ENCODE results near the gene ITGA1.

Gene ITGA1

DNA sequence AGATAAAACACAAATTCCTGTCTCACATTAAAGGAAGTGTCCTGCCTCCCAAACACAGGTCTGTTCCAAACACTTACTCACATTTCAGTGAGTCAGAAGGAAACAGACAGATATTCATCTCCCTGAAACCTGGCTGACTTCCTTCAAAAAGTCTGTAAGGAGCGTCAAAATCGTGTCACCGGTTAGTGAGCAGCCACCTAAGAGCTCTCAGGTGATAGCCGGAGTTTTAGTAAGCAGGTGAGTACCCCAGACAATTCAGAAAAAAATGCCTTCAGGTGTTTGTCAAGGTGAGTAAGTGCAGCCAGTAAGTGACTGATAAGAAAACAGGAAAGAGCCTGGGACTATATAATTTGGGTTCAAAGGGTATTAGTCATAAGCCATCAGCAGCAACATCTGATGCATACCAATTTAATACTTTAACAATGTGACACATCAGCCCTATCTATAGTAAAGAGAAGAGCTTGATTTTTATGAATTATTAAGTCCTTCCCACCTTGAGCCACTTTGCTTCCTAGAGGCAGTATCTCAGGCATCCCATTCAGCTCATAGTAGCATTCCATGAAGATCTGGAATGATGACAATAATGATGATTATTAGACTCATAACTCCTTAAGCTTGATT, 200.1 kb downstream of the ITGA1 start:
- POLR2A ChIA-PET = interaction anchor here (0.6 to 0.7 kb wide), 2 partner anchors 39 to 122 kb away, joined by 3 to 4 read pairs; partner anchors contain the start of gene MOCS2
- DNase-seq (ENCODE audit: low read depth, low spot score) = no peak
- TF ChIP-seq, protein P1, sequence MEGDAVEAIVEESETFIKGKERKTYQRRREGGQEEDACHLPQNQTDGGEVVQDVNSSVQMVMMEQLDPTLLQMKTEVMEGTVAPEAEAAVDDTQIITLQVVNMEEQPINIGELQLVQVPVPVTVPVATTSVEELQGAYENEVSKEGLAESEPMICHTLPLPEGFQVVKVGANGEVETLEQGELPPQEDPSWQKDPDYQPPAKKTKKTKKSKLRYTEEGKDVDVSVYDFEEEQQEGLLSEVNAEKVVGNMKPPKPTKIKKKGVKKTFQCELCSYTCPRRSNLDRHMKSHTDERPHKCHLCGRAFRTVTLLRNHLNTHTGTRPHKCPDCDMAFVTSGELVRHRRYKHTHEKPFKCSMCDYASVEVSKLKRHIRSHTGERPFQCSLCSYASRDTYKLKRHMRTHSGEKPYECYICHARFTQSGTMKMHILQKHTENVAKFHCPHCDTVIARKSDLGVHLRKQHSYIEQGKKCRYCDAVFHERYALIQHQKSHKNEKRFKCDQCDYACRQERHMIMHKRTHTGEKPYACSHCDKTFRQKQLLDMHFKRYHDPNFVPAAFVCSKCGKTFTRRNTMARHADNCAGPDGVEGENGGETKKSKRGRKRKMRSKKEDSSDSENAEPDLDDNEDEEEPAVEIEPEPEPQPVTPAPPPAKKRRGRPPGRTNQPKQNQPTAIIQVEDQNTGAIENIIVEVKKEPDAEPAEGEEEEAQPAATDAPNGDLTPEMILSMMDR (IDR thresholded peaks at IDR 0.05; ENCODE audit: insufficient read depth, low read length, missing control alignments) = no peak
- H3K4me3 ChIP-seq (ENCODE audit: low read depth, low read length) = no peak overlapping the region
- CTCF ChIA-PET = interaction anchor here (1.2 to 2.1 kb wide), 5 partner anchors 9 to 72 kb away, joined by 3 to 10 read pairs (median 6); no protein-coding TSS in a partner anchor

DNA sequence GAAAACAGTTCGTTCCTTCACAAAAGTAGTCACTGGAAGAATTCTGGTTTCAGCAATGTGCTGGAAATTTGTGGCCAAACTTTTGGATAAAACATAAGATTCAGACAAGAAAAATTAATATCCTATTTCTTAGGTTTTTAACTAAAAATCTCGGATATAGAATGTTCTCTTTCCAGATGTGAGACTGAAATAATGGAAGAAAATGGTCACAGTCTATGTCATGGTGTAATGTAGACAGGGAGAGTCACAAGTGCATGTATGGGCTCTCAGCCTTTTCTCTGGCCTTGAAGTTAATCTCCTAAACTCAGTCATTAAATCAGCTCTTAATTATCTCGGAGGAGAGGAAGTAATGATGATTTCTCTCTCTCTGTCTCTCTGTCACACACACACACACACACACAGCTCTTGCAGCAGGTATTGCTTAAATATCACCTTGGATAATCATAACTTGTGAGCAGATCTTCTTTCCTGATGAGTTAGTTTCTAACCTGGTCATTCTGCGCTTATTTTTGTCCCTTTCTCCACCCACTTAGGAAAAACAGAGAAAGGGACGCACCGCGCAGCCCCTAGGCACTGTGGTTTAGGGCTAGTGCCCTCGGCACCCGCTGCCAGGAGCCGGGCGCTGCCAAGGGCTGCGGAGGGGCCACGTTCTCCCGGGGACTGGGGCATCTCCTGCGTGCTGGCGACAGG, 200.8 kb downstream of the ITGA1 start:
- POLR2A ChIA-PET = interaction anchor here (0.6 kb wide), 1 partner anchor 121 kb away, joined by 3 read pairs; the partner anchor contains the start of gene MOCS2
- no peak for DNase-seq (ENCODE audit: low read depth, low spot score)
- CTCF ChIA-PET = interaction anchor here (1.2 to 2.1 kb wide), 5 partner anchors 10 to 73 kb away, joined by 3 to 10 read pairs (median 6); no protein-coding TSS in a partner anchor
- TF ChIP-seq, protein P1 (IDR thresholded peaks at IDR 0.05; ENCODE audit: insufficient read depth, low read length, missing control alignments) = no peak
- H3K4me3 ChIP-seq (ENCODE audit: low read depth, low read length) = peak overlapping the region; percentile 76

DNA sequence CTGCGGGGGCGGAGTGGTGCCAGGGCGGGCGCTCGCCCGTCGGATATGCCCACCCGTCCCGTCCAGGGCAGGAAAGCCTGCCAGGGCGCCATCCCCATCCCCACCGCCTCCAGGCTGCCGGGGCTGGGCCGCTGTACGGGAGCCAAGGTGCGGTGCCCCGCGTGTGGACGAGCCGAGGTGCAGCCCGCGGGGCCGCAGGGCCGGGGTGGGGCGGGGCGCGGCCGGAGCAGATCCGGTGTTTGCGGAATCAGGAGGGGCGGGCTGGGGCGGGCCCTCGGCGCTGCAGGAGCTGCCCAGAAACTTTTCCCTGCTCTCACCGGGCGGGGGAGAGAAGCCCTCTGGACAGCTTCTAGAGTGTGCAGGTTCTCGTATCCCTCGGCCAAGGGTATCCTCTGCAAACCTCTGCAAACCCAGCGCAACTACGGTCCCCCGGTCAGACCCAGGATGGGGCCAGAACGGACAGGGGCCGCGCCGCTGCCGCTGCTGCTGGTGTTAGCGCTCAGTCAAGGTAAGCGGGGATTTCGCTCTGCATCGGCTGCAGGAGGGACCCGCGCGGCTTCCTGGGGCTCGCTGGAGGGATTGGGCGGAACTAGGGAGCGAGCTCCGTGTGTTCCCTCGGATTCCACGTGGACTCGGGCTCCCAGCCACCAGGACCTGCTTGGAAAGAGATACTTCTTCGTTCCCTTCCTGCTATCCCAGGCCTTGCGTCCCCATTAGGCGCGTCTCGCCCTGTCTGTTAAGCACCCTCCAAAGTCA, 201.5 kb downstream of the ITGA1 start, which contains the start of gene ITGA2:
Gene ITGA2, plus strand, starts transcription at position 328 of the 756 bp plus-strand sequence. Its CDS starts 117 bp downstream, at position 445.
- CTCF ChIA-PET = interaction anchor here (1.2 to 3.4 kb wide), 4 partner anchors 9 to 74 kb away, joined by 3 to 19 read pairs (median 6); no protein-coding TSS in a partner anchor
- POLR2A ChIA-PET = no interaction called here
- TF ChIP-seq, protein P1 (IDR thresholded peaks at IDR 0.05; ENCODE audit: insufficient read depth, low read length, missing control alignments) = no peak
- DNase-seq (ENCODE audit: low read depth, low spot score) = no peak
- peak within 1 kb of the TSS; percentile 76 for H3K4me3 ChIP-seq (ENCODE audit: low read depth, low read length)

DNA sequence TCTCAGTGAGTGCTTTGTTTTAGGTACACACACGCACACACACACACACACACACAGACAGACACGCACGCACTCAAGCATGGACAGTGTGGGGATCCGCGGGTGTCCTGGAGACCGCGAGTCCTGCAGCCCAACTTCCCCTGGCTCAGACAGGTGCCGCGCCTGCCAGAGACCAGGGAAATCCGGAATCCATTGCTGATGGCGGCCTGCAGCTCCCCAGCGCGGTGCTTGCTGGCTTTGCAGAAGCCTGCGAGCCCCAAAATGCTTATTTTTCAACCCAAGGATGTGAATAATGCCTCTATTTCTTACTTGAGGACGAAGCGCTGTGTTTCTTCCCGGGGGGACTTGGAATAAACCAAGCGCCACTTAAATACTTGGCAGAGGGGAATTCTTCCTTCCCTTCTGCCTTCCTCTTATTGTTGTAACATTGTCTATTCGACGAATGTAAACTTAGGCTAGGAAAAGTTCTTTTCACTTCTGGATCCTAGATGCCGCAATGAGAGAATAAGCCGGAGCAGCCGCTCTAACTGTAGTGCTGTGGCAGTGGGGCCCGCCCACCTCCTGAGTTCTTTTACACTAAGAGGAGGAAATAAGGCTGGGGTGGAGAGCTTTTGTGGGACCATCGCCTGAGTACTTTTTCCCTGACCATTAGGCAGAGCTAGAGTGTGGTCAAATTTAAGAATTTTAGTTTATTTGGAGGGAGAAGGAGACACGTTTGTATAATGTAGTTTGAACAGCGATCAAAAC, 202.2 kb downstream of the ITGA1 start:
- DNase-seq (ENCODE audit: low read depth, low spot score) = no peak
- CTCF ChIA-PET = interaction anchor here (1.3 to 3.4 kb wide), 4 partner anchors 11 to 106 kb away, joined by 4 to 19 read pairs (median 6); no protein-coding TSS in a partner anchor
- H3K4me3 ChIP-seq (ENCODE audit: low read depth, low read length) = peak overlapping the region; percentile 76
- POLR2A ChIA-PET = no interaction called here
- TF ChIP-seq, protein P1 (IDR thresholded peaks at IDR 0.05; ENCODE audit: insufficient read depth, low read length, missing control alignments) = peak; percentile 30

DNA sequence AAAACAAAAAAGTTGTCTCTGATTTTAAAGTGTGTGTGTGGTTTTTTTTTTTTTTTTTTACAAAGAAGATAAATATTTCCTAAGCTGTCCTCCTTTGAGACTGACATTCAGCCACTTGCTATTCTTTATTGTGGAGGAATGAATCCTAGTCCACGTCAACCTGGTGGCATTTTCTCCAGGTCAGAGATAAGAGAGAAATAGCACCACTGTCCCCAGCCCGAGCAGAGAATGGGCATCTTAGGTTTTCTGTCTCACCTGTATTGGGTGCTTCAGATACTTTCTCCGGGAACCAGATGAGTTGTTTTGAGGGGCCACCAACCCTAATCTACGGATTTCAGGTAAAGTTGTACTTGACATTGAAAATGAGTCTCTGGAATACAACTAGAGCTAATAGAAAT, 202.8 kb downstream of the ITGA1 start:
- TF ChIP-seq, protein P1 (IDR thresholded peaks at IDR 0.05; ENCODE audit: insufficient read depth, low read length, missing control alignments) = no peak
- CTCF ChIA-PET = interaction anchor here (1.3 to 3.4 kb wide), 3 partner anchors 41 to 105 kb away, joined by 4 to 19 read pairs (median 7); no protein-coding TSS in a partner anchor
- POLR2A ChIA-PET = no interaction called here
- no peak for DNase-seq (ENCODE audit: low read depth, low spot score)
- peak overlapping the region; percentile 76 for H3K4me3 ChIP-seq (ENCODE audit: low read depth, low read length)
